ENCODE data around the gene PRKG1.

GRCh38 chr10:52043811-52044210, 969.5 kb downstream of the PRKG1 start:
- TF ChIP-seq CTCF (IDR thresholded peaks at IDR 0.05; ENCODE audit: borderline replicate concordance, extremely low read depth, low read length, poor library complexity, severe bottlenecking): no peak
- TF ChIP-seq EZH2 (IDR thresholded peaks at IDR 0.05; ENCODE audit: borderline replicate concordance, low read depth, low read length, severe bottlenecking): no peak
